Lung (tissue), 12 donors: ENCODE measurements around the gene ITGA5. TPM values are rescaled to one million over a fixed set of nuclear protein-coding genes. Genes with fewer than 3 reads are reported as not detected.

Experiments used
- ATAC-seq: fragments of 200-7000 bp; cut with Tn5 transposase; one replicate; pipeline ENCODE4 v1.9.1; 2020; ENCODE audit warnings: moderate number of reproducible peaks; ENCODE audit not compliant: insufficient read depth, low FRiP score
- DNase-seq, 3 donors: peaks; one replicate each; pipeline ENCODE4 v3.0.0-alpha.2; 2013 to 2017
- H3K27ac ChIP-seq, 2 donors: one replicate each; pipeline ENCODE4 v1.5.1; 2013; ENCODE audit warnings: mild to moderate bottlenecking in 2 of 2, moderate library complexity in 2 of 2, control low read depth in 1 of 2, inconsistent platforms in 1 of 2, low read depth in 1 of 2, low read length in 1 of 2
- H3K27me3 ChIP-seq, 3 donors: one replicate each; pipeline ENCODE4 v1.5.1; 2013; ENCODE audit warnings: low read length in 2 of 3; ENCODE audit not compliant: control insufficient read depth in 3 of 3, insufficient read depth in 3 of 3
- H3K36me3 ChIP-seq, 4 donors: one replicate each; pipeline ENCODE4 v1.5.1; 2013; ENCODE audit warnings: low read length in 4 of 4, mild to moderate bottlenecking in 1 of 4, moderate library complexity in 1 of 4; ENCODE audit not compliant: control insufficient read depth in 4 of 4, insufficient read depth in 4 of 4
- H3K4me1 ChIP-seq, 5 donors: one replicate each; pipeline ENCODE4 v1.5.1; 2013; ENCODE audit warnings: low read length in 5 of 5, mild to moderate bottlenecking in 2 of 5, moderate library complexity in 1 of 5; ENCODE audit not compliant: control insufficient read depth in 5 of 5, insufficient read depth in 5 of 5
- H3K4me3 ChIP-seq: one replicate; pipeline ENCODE4 v1.5.1; 2013; ENCODE audit warnings: mild to moderate bottlenecking, control low read depth, moderate library complexity
- H3K9ac ChIP-seq, 2 donors: one replicate each; pipeline ENCODE4 v1.5.1; 2013; ENCODE audit warnings: low read length in 2 of 2, control low read depth in 1 of 2; ENCODE audit not compliant: insufficient read depth in 1 of 2
- H3K9me3 ChIP-seq, 4 donors: one replicate each; pipeline ENCODE4 v1.5.1; 2013; ENCODE audit warnings: low read length in 3 of 4, mild to moderate bottlenecking in 1 of 4, moderate library complexity in 1 of 4; ENCODE audit not compliant: control insufficient read depth in 4 of 4, insufficient read depth in 3 of 4
- CTCF ChIP-seq: IDR thresholded peaks from 2 replicates; pipeline ENCODE4 v1.5.1; 2012; ENCODE audit warnings: mild to moderate bottlenecking; ENCODE audit errors: control extremely low read depth, extremely low read depth
- WGBS, 2 donors: extraction: QIAGEN DNeasy Blood & Tissue Kit; methylation state at CpG; one replicate each; pipeline ENCODE4 v1.1.7; 2013; 5-methylcytosine and 5-hydroxymethylcytosine counted together
- polyA plus RNA-seq, 2 donors: library from polyadenylated mRNA; stranded (reverse); fragments of 200-250 nt; gene quantifications; one replicate each; pipeline ENCODE4 v1.2.1, GENCODE V29; 2013
- total RNA-seq, 2 donors: library from RNA; depleted of rRNA in 1 of 2; stranded (reverse); fragments of >200 nt in 1 of 2; gene quantifications; one replicate each; pipeline ENCODE4 v1.2.1, GENCODE V29; 2014 to 2021
- donor health status: control.
- donor health status: control.
- donor health status: Bipolar disorder and iron deficiency.
- donor health status: healthy.
- donor health status: DM: yes; HTN: yes; CAD: no.

Gene ITGA5
- total and polyA plus RNA-seq, 4 donors, result 39.8 to 134 (median 101) TPM

DNA sequence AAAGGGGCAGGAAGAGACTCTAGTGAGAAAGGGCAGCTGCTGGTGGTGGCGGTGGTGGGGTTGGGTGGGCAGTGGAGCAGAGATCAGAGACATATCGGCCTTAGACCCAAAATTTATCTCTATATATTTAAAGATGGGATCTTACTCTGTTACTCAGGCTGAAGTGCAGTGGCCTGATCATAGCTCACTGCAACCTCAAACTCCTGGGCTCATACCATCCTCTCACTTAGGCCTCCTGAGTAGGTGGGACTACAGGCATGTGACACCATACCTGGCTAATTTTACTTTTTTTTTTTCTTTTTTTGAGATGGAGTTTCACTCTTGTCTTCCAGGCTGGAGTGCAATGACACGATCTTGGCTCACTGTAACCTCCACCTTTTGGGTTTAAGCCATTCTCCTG lies 18.6 kb upstream of the ITGA5 start:
- DNase-seq, result no peak
- Histone ChIP-seq H3K9ac (no peak overlapping the region), H3K4me3 (no peak overlapping the region), H3K27me3 (peaks cover 0 to 3% (median 0%) of the 10 kb centered on the region in 3 donors), H3K36me3 (no peaks in the 10 kb centered on the region), H3K4me1 (peaks cover 0 to 4% (median 2%) of the 10 kb centered on the region in 5 donors), H3K9me3 (no peaks in the 10 kb centered on the region), H3K27ac (no peak overlapping the region)
- no peak for ATAC-seq
- 89 to 96% methylated on average over 3 of the region's 3 CpGs for WGBS, 2 donors
- TF ChIP-seq CTCF, result no peak

DNA sequence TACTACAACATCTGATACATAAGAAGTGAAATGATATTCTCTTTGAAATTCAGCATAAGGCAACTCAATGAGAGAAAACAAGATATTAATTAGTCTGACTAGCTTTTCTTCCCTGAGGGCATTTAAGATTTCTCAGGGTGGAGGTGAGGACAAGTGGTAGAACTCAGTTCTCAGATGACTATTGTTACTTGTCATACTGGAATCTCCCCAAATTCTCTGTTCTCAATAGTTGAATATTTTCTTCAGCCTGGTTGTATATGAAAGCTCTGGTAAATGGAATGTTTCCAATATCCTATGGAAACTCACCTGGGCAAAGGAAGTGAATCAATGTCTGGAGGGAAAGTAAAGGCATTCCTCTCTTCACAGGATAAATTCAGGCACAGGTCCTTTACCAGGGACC lies 18.2 kb upstream of the ITGA5 start:
- peaks cover 1 to 7% (median 4%) of the 10 kb centered on the region in 5 donors for H3K4me1 ChIP-seq
- no peaks in the 10 kb centered on the region for H3K9me3 ChIP-seq
- TF ChIP-seq CTCF, result no peak
- H3K27me3 ChIP-seq, result peaks cover 0 to 3% (median 0%) of the 10 kb centered on the region in 3 donors
- H3K36me3 ChIP-seq, result no peaks in the 10 kb centered on the region
- H3K27ac ChIP-seq, result no peak overlapping the region
- no peak overlapping the region for H3K9ac ChIP-seq
- DNase-seq, result no peak
- no peak overlapping the region for H3K4me3 ChIP-seq
- ATAC-seq, result no peak

DNA sequence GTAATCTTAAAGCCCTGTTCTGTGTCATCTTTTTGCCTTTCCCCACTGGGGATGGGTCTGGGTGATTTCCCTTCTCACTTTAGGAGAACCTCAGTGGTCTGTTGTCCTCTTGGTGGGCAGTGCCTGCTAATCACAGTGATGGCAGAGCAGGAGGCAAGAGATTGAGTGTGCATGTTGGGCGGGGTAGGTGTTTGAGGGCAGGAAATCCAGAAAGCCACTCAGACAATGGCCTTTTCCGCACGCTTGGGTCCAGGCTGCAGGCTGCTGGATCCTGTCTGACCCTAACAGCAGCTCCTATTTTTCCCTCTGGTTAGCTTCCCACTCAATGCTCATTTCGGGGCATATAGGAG lies 13.7 kb upstream of the ITGA5 start:
- Histone ChIP-seq H3K9me3 (no peaks in the 10 kb centered on the region), H3K9ac (no peak overlapping the region), H3K4me3 (no peak overlapping the region), H3K27me3 (no peaks in the 10 kb centered on the region), H3K27ac (peak overlapping the region; percentile 43 to 84), H3K4me1 (peaks cover 8 to 22% (median 14%) of the 10 kb centered on the region in 5 donors), H3K36me3 (no peaks in the 10 kb centered on the region)
- peak in 1 of 3 donors; percentile 46 for DNase-seq
- no peak for TF ChIP-seq CTCF
- 60 to 70% methylated on average over 4 of the region's 4 CpGs for WGBS, 2 donors
- ATAC-seq, result no peak
